Gastroesophageal sphincter (tissue), 3 donors: ENCODE measurements around the gene SIN3A.

ENCODE experiments used
- CTCF ChIP-seq, 4 experiments: fragments of 200-600 bp in 2 of 4; fragments of 450-650 bp in 2 of 4; sonication (generic) in 1 of 4; IDR thresholded peaks; one replicate each; pipeline ENCODE4 v1.5.1; 2017 to 2019; ENCODE audit warnings: antibody characterized with exemption in 4 of 4, mild to moderate bottlenecking in 2 of 4, moderate library complexity in 2 of 4
- EP300 ChIP-seq: sonication (generic); formaldehyde crosslinking; IDR thresholded peaks from one replicate; pipeline ENCODE4 v1.6.1; 2017; ENCODE audit warnings: antibody characterized with exemption, mild to moderate bottlenecking
- POLR2A ChIP-seq, 2 donors: fragments of 450-650 bp; IDR thresholded peaks; one replicate each; pipeline ENCODE4 v1.6.1; 2017; ENCODE audit warnings: antibody characterized with exemption in 2 of 2, mild to moderate bottlenecking in 2 of 2, moderate library complexity in 1 of 2
- POLR2AphosphoS5 ChIP-seq: sonication (generic); formaldehyde crosslinking; IDR thresholded peaks from one replicate; pipeline ENCODE4 v1.6.1; 2017; ENCODE audit warnings: antibody characterized with exemption

GRCh38 chr15:75355369-75355768 is 96.1 kb downstream of the SIN3A start:
- TF ChIP-seq CTCF (IDR thresholded peaks at IDR 0.05) (no peak), EP300 (no peak), POLR2A (IDR thresholded peaks at IDR 0.05) (no peak), POLR2AphosphoS5 (no peak)
